Nephron progenitor cell (in vitro differentiated cells): ENCODE results near the gene BCDIN3D.
"Not testable (repeated sequence)": the region's sequence is repeated elsewhere in the genome, so short reads cannot be mapped to it uniquely, and the experiment has no call there.

Source experiments
- DNase-seq: peaks from one replicate; pipeline ENCODE4 v3.0.0; 2021
- H3K27ac Mint-ChIP-seq: 2 replicates; pipeline ENCODE4 v1.8.0; 2021; ENCODE audit warnings: mild to moderate bottlenecking, moderate library complexity, mixed read lengths
- H3K27me3 Mint-ChIP-seq: 2 replicates; pipeline ENCODE4 v1.8.0; 2021; ENCODE audit warnings: mild to moderate bottlenecking, low read depth, mixed read lengths; ENCODE audit not compliant: poor library complexity
- H3K36me3 Mint-ChIP-seq: 2 replicates; pipeline ENCODE4 v1.8.0; 2021; ENCODE audit warnings: low read depth, mixed read lengths
- H3K4me1 Mint-ChIP-seq: 2 replicates; pipeline ENCODE4 v1.8.0; 2021; ENCODE audit warnings: mixed read lengths
- H3K4me3 Mint-ChIP-seq: 2 replicates; pipeline ENCODE4 v1.8.0; 2021; ENCODE audit warnings: mild to moderate bottlenecking, moderate library complexity, mixed read lengths
- H3K9me3 Mint-ChIP-seq: 2 replicates; pipeline ENCODE4 v1.8.0; 2021; ENCODE audit warnings: mild to moderate bottlenecking, moderate library complexity, mixed read lengths
- TF ChIP-seq, protein P1 (sequence below): fragments of 200-600 bp; sonication (generic); IDR thresholded peaks from 2 replicates; pipeline ENCODE4 v1.5.0; 2021; ENCODE audit warnings: antibody characterized with exemption

BCDIN3D gene

DNA sequence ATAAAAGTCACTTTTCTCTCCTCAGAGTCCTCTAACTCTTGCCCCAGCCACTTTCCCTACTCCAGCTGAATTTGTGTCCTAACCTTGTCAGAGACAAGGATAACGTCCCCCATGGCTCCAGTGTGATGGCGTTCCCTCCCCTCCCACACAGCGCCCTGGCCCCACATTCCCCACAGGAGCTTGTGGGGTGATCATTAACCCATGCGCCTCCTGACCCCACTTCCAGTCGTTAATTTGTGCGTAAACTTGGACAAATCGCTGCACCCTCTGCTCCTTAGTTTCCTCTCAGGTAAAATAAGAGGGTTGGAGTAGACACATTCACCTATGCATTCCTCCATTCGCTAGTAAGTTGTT is 22.9 kb upstream of the BCDIN3D start:
- Mint-ChIP-seq H3K27me3 (peaks cover 18% of the 10 kb centered on the region), H3K27ac (no peak overlapping the region), H3K9me3 (no peaks in the 10 kb centered on the region), H3K36me3 (no peaks in the 10 kb centered on the region), H3K4me3 (no peak overlapping the region), H3K4me1 (peaks cover 56% of the 10 kb centered on the region)
- DNase-seq, result no peak
- TF ChIP-seq, protein P1, sequence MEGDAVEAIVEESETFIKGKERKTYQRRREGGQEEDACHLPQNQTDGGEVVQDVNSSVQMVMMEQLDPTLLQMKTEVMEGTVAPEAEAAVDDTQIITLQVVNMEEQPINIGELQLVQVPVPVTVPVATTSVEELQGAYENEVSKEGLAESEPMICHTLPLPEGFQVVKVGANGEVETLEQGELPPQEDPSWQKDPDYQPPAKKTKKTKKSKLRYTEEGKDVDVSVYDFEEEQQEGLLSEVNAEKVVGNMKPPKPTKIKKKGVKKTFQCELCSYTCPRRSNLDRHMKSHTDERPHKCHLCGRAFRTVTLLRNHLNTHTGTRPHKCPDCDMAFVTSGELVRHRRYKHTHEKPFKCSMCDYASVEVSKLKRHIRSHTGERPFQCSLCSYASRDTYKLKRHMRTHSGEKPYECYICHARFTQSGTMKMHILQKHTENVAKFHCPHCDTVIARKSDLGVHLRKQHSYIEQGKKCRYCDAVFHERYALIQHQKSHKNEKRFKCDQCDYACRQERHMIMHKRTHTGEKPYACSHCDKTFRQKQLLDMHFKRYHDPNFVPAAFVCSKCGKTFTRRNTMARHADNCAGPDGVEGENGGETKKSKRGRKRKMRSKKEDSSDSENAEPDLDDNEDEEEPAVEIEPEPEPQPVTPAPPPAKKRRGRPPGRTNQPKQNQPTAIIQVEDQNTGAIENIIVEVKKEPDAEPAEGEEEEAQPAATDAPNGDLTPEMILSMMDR, result no peak

DNA sequence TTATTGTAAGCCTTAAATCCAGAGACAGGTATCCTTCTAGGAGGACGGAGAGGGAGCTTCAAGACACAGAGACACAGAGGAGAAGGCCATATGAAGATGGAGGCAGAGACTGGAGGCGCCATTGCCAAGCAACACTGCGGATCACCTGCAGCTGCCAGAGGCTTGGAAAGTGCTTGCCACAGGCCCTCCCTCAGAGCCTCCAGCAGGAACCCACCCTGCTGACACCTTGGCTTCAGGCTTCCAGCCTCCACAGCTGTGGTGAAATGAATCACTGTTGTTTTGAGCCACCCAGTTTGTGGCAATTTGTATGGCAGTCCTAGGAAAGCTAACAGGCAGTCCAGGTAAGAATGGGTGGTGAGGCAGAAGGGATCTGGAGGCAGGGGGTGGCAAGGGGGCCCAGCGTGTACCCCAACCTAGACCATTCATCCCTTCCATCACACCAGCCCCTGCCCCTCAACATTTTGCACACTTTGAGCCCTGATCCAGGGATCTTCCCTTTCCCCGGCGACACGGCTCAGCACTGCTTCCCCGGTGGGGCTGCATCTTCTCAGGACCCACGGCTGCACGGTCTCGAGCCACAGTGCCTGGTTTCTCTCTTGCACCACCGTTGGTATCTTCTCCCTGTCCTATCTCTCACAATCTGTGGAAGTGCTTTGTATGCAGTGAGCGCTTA is 22.3 kb upstream of the BCDIN3D start:
- Mint-ChIP-seq H3K4me3 (no peak overlapping the region), H3K27ac (no peak overlapping the region), H3K27me3 (peaks cover 18% of the 10 kb centered on the region), H3K4me1 (peaks cover 53% of the 10 kb centered on the region), H3K9me3 (peaks cover under 1% of the 10 kb centered on the region), H3K36me3 (no peaks in the 10 kb centered on the region)
- no peak for DNase-seq
- TF ChIP-seq, protein P1, result no peak

DNA sequence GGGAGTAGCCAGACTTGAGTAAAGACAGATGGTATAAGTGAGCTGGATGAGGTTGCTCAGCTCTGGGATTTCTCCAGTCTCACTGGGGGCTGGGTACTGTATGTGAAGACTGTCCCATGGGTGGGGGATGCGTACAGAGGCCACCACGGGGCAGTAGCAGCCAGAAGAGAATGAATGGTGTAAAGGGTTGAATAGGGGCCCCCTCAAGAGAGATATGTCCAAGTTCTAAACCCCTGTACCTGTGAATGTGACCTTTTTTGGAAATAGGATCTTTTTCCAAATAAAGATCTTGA is 21.8 kb upstream of the BCDIN3D start:
- TF ChIP-seq, protein P1, result no peak
- Mint-ChIP-seq H3K36me3 (peaks cover 3% of the 10 kb centered on the region), H3K27me3 (peaks cover 18% of the 10 kb centered on the region), H3K4me3 (no peak overlapping the region), H3K4me1 (peaks cover 48% of the 10 kb centered on the region), H3K9me3 (peaks cover 6% of the 10 kb centered on the region), H3K27ac (no peak overlapping the region)
- DNase-seq, result no peak

DNA sequence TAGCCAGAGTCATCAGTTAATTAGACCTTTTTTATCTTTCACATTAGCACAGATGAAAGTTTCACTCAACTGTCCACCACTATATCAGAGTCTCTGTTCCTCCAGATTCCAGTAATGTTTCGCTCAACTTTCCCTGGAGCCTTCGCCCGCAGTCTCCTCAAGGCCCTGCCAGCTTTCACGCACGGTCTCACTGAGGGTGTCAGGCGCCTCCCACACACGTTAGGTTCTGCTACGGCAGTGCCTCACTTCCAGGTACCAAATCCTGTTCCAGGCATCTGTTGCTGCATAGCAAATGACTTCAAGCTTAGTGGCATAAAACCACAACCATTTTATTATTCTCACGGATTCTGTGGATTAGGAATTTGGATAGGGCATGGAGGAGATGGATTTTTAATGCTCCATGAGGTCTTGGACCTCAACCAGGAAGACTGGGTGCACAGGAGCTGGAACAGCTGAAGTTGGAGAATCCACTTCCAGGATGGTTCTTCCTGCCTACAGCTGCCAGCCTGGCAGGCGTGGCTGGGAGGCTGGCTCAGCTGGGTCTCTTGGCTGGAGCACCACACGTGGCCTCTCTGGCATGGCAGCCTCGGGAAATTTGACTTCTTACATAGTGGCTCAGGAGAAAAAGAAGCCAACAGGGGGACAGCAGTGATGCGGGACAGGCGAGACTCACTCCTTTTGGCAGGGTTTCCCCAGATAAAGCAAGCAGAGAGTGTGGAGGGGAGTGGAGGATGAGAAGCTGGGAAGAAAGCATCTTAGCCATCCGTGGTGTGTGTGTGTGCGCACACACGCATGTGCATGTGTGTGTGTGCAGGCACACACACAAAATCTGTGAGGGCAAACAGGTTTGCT is 21.3 kb upstream of the BCDIN3D start:
- Mint-ChIP-seq H3K4me3 (no peak overlapping the region), H3K9me3 (peaks cover 12% of the 10 kb centered on the region), H3K27me3 (peaks cover 20% of the 10 kb centered on the region), H3K27ac (no peak overlapping the region), H3K4me1 (peaks cover 43% of the 10 kb centered on the region), H3K36me3 (peaks cover 6% of the 10 kb centered on the region)
- TF ChIP-seq, protein P1, result no peak
- no peak for DNase-seq

DNA sequence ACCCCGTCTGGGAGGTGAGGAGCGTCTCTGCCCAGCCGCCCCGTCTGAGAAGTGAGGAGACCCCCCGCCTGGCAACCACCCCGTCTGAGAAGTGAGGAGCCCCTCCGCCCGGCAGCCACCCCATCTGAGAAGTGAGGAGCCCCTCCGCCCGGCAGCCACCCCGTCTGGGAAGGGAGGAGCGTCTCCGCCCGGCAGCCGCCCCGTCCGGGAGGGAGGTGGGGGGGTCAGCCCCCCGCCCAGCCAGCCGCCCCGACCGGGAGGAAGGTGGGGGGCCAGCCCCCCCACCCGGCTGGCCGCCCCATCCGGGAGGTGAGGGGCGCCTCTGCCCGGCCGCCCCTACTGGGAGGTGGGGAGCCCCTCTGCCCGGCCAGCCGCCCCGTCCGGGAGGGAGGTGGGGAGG is 18.0 kb upstream of the BCDIN3D start:
- peaks cover 26% of the 10 kb centered on the region for H3K9me3 Mint-ChIP-seq
- not testable (repeated sequence) for H3K27ac Mint-ChIP-seq, H3K4me3 Mint-ChIP-seq, H3K36me3 Mint-ChIP-seq, DNase-seq
- peaks cover 40% of the 10 kb centered on the region for H3K27me3 Mint-ChIP-seq
- peaks cover 15% of the 10 kb centered on the region for H3K4me1 Mint-ChIP-seq

DNA sequence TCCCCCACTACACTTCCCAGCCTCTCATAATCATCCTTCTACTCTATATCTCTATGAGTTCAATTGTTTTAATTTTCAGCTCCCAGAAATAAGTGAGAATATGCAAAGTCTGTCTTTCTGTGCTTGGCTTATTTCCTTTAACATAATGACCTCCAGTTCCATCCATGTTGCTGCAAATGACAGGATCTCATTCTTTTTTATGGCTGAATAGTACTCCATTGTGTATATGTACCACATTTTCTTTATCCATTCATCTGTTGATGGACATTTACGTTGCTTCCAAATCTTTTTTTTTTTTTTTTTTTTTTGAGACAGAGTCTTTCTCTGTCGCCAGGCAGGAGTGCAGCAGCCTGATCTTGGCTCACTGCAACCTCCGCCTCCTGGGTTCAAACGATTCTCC is 13.0 kb upstream of the BCDIN3D start:
- H3K27ac Mint-ChIP-seq, DNase-seq, H3K4me1 Mint-ChIP-seq, H3K4me3 Mint-ChIP-seq, H3K36me3 Mint-ChIP-seq: not testable (repeated sequence)
- peaks cover 29% of the 10 kb centered on the region for H3K9me3 Mint-ChIP-seq
- H3K27me3 Mint-ChIP-seq, result peaks cover 56% of the 10 kb centered on the region

DNA sequence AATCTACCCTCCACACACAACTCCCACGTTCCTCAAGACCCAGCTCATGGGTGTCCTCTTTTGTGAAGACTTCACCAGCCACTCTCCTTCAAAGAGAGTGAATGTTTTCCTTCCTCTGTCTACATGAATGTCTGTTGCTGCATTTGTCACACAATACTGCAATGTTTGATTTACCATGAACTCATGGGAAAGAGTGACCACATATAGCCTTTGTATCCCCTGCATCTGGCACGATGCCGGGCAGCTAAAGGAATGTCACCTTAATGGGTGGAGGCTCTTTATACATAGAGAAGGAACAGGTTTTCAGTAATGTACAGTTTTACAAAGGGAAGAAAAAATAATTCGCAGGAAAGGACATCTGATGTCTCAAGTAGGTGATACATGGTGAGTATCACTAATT is 12.1 kb upstream of the BCDIN3D start:
- Mint-ChIP-seq H3K4me3 (no peak overlapping the region), H3K9me3 (peaks cover 26% of the 10 kb centered on the region), H3K27ac (no peak overlapping the region), H3K36me3 (peaks cover 4% of the 10 kb centered on the region), H3K27me3 (peaks cover 62% of the 10 kb centered on the region), H3K4me1 (no peaks in the 10 kb centered on the region)
- TF ChIP-seq, protein P1, result no peak
- DNase-seq, result no peak
